Mesenchymal stem cell (in vitro differentiated cells and primary cell): ENCODE results near the gene HOXB3.
A peak's percentile ranks its signal among the peaks of the same experiment; 100 is the strongest.

Source experiments
- DNase-seq: peaks from one replicate; pipeline ENCODE4 v3.0.0-alpha.2; 2013
- H2AFZ ChIP-seq: one replicate; pipeline ENCODE4 v1.6.1; 2013; ENCODE audit warnings: low read depth, mild to moderate bottlenecking, control low read depth, inconsistent platforms, low read length, moderate library complexity
- H2AK5ac ChIP-seq: 2 replicates; pipeline ENCODE4 v1.6.1; 2013; ENCODE audit warnings: low read length, moderate library complexity, mild to moderate bottlenecking, inconsistent platforms; ENCODE audit not compliant: severe bottlenecking
- H2BK120ac ChIP-seq: one replicate; pipeline ENCODE4 v1.6.1; 2013; ENCODE audit warnings: low read depth, mild to moderate bottlenecking, inconsistent platforms, low read length, moderate library complexity
- H2BK12ac ChIP-seq, 2 experiments: one replicate each; pipeline ENCODE4 v1.6.1; 2013; ENCODE audit warnings: inconsistent platforms in 2 of 2, low read length in 2 of 2, mild to moderate bottlenecking in 2 of 2, moderate library complexity in 2 of 2, control low read depth in 1 of 2
- H2BK15ac ChIP-seq: one replicate; pipeline ENCODE4 v1.6.1; 2013; ENCODE audit warnings: mild to moderate bottlenecking, low read depth, inconsistent platforms; ENCODE audit not compliant: poor library complexity, severe bottlenecking
- H2BK5ac ChIP-seq: 2 replicates; pipeline ENCODE4 v1.6.1; 2013; ENCODE audit warnings: low read depth, mild to moderate bottlenecking, low read length, control low read depth, inconsistent platforms; ENCODE audit not compliant: poor library complexity, severe bottlenecking
- H3K14ac ChIP-seq, 2 experiments: one replicate each; pipeline ENCODE4 v1.6.1; 2013; ENCODE audit warnings: inconsistent platforms in 2 of 2, low read length in 2 of 2, control low read depth in 1 of 2, mild to moderate bottlenecking in 1 of 2, moderate library complexity in 1 of 2
- H3K18ac ChIP-seq, 2 experiments: one replicate each; pipeline ENCODE4 v1.6.1; 2013; ENCODE audit warnings: inconsistent platforms in 2 of 2, low read length in 2 of 2, control low read depth in 1 of 2, low read depth in 1 of 2, mild to moderate bottlenecking in 1 of 2
- H3K23ac ChIP-seq, 2 experiments: one replicate each; pipeline ENCODE4 v1.6.1; 2013; ENCODE audit warnings: inconsistent platforms in 2 of 2, low read length in 2 of 2, mild to moderate bottlenecking in 2 of 2, moderate library complexity in 2 of 2, control low read depth in 1 of 2
- H3K27ac ChIP-seq: 2 replicates; pipeline ENCODE4 v1.5.1; 2013; ENCODE audit warnings: mild to moderate bottlenecking, moderate library complexity, low read length, control low read depth, inconsistent platforms; ENCODE audit not compliant: poor library complexity, severe bottlenecking
- H3K27me3 ChIP-seq, 2 experiments: 2 replicates each; pipeline versions ENCODE4 v1.6.1 to v1.7.0; 2013; ENCODE audit warnings: low read length in 2 of 2, mild to moderate bottlenecking in 2 of 2, moderate library complexity in 2 of 2, control low read depth in 1 of 2, inconsistent platforms in 1 of 2; ENCODE audit not compliant: control insufficient read depth in 1 of 2, insufficient read depth in 1 of 2
- H3K36me3 ChIP-seq, 2 experiments: 2 replicates each; pipeline versions ENCODE4 v1.6.1 to v1.7.0; 2013; ENCODE audit warnings: low read length in 2 of 2, control low read depth in 1 of 2, inconsistent platforms in 1 of 2, low read depth in 1 of 2, mild to moderate bottlenecking in 1 of 2; ENCODE audit not compliant: insufficient read depth in 2 of 2, control insufficient read depth in 1 of 2
- H3K4ac ChIP-seq, 2 experiments: one replicate each; pipeline ENCODE4 v1.6.1; 2013; ENCODE audit warnings: inconsistent platforms in 2 of 2, low read length in 2 of 2, mild to moderate bottlenecking in 2 of 2, moderate library complexity in 2 of 2, control low read depth in 1 of 2, low read depth in 1 of 2
- H3K4me1 ChIP-seq: 2 replicates; pipeline ENCODE4 v1.6.1; 2013; ENCODE audit warnings: low read depth, low read length, control low read depth; ENCODE audit not compliant: control insufficient read depth, insufficient read depth
- H3K4me2 ChIP-seq: 2 replicates; pipeline ENCODE4 v1.6.1; 2013; ENCODE audit warnings: low read length, mild to moderate bottlenecking, inconsistent platforms; ENCODE audit not compliant: poor library complexity, severe bottlenecking
- H3K4me3 ChIP-seq, 2 experiments: 2 replicates each; pipeline versions ENCODE4 v1.5.1 to v1.7.0; 2013; ENCODE audit warnings: low read length in 2 of 2, mild to moderate bottlenecking in 2 of 2, control low read depth in 1 of 2, low read depth in 1 of 2; ENCODE audit not compliant: insufficient read depth in 1 of 2
- H3K79me1 ChIP-seq: replicated peaks from 2 replicates; pipeline ENCODE4 v1.6.1; 2013; ENCODE audit warnings: mild to moderate bottlenecking, control low read depth, low read length, inconsistent platforms; ENCODE audit not compliant: poor library complexity, severe bottlenecking
- H3K9ac ChIP-seq: 2 replicates; pipeline ENCODE4 v1.7.0; 2013; ENCODE audit warnings: mild to moderate bottlenecking, low read length, moderate library complexity
- H3K9me3 ChIP-seq: 2 replicates; pipeline ENCODE4 v1.7.0; 2013; ENCODE audit warnings: mild to moderate bottlenecking, low read length; ENCODE audit not compliant: control insufficient read depth
- H4K8ac ChIP-seq: one replicate; pipeline ENCODE4 v1.6.1; 2013; ENCODE audit warnings: inconsistent platforms, mild to moderate bottlenecking, low read length, moderate library complexity
- H4K91ac ChIP-seq: one replicate; pipeline ENCODE4 v1.6.1; 2013; ENCODE audit warnings: mild to moderate bottlenecking, low read length, inconsistent platforms
- WGBS: methylation state at CpG from one replicate; pipeline ENCODE4 v1.1.7; 2013; ENCODE audit warnings: mixed read lengths; 5-methylcytosine and 5-hydroxymethylcytosine counted together

The HOXB3 gene

DNA sequence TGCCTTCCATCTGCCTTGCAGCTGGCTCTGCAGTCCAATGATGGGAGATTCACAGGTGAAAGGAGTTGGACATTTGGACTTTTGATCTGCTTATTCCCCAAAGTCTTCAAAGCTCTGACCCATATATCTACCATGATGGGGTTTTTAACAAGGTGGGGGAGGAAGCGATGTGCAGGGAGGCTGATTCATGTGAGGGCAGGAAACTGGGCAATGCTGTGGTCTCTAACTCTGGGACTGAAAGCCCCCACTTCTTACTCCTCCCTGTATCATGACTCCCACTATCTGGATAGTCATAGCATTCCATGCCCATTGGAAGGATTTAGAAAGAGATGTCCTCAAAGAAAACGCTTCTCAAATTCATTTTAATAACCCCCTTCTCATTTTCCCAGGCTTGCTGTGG lies 75.6 kb downstream of the HOXB3 start:
- DNase-seq: no peak
- Histone ChIP-seq H2AFZ (no peak overlapping the region), H3K14ac (no peak overlapping the region), H3K79me1 (no peaks in the 10 kb centered on the region), H2BK120ac (no peak overlapping the region), H3K36me3 (no peaks in the 10 kb centered on the region), H3K4ac (no peak overlapping the region), H4K8ac (no peak overlapping the region), H3K27ac (no peak overlapping the region), H3K4me3 (no peak overlapping the region), H2BK15ac (no peak overlapping the region), H2BK12ac (peak overlapping the region in 1 of 2 experiments; percentile 45), H3K23ac (no peak overlapping the region), H2AK5ac (no peak overlapping the region), H3K4me1 (no peaks in the 10 kb centered on the region), H3K9me3 (no peaks in the 10 kb centered on the region), H3K27me3 (peaks cover 6 to 22% of the 10 kb centered on the region in 2 experiments), H3K9ac (no peak overlapping the region), H3K18ac (no peak overlapping the region), H3K4me2 (no peak overlapping the region), H4K91ac (no peak overlapping the region), H2BK5ac (no peak overlapping the region)
- 71% methylated on average over 1 of the region's 2 CpGs for WGBS

DNA sequence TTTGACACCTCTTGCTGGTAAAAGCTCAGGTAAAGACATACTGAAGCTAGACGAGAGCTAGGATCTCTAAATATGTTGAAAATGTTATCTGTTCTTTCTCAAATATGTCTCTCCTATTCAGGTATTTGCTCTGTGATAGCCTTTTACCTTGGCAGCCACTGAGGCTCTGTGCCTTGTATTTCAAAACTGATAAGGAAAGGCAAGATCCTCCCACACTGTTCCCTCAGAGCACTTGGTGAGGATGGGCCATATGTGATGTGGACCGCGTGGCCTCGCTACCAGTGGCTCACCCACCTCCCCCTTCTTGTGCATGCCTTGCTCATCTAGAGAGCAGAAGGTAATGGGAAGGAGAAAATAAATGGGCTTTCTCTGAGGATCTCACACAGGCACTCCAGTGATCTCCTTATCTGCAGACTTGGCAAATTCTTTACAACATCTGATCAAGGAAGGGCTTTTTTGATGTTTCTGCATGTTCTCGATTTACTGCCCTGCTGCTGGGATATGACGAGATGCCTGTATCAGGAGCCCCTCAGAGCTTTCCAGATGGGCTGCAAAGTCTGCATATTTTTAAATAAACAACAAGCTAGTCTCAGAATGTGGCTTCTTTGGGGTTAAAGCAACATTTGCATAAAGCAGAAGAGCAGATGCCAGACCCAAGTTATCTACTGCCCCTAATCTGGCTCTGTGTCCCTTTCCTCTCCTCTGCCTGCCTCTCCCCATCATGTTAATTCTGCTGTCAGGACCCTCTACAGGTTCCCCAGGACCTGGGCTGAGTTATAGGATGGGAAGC lies 76.2 kb downstream of the HOXB3 start:
- H3K4me1 ChIP-seq: no peaks in the 10 kb centered on the region
- H3K9me3 ChIP-seq: no peaks in the 10 kb centered on the region
- H4K8ac ChIP-seq: no peak overlapping the region
- no peak overlapping the region for H3K4me3 ChIP-seq
- H3K23ac ChIP-seq: no peak overlapping the region
- H4K91ac ChIP-seq: no peak overlapping the region
- H2BK15ac ChIP-seq: no peak overlapping the region
- H3K4me2 ChIP-seq: no peak overlapping the region
- H3K79me1 ChIP-seq: no peaks in the 10 kb centered on the region
- peaks cover 6 to 22% of the 10 kb centered on the region in 2 experiments for H3K27me3 ChIP-seq
- H3K27ac ChIP-seq: no peak overlapping the region
- no peak overlapping the region for H3K14ac ChIP-seq
- H2BK120ac ChIP-seq: no peak overlapping the region
- no peaks in the 10 kb centered on the region for H3K36me3 ChIP-seq
- WGBS: 44% methylated on average over 3 of the region's 6 CpGs
- H3K4ac ChIP-seq: no peak overlapping the region
- H2BK12ac ChIP-seq: peak overlapping the region in 1 of 2 experiments; percentile 45
- H3K9ac ChIP-seq: no peak overlapping the region
- no peak overlapping the region for H2AFZ ChIP-seq
- DNase-seq: no peak
- no peak overlapping the region for H3K18ac ChIP-seq
- no peak overlapping the region for H2BK5ac ChIP-seq
- H2AK5ac ChIP-seq: no peak overlapping the region

DNA sequence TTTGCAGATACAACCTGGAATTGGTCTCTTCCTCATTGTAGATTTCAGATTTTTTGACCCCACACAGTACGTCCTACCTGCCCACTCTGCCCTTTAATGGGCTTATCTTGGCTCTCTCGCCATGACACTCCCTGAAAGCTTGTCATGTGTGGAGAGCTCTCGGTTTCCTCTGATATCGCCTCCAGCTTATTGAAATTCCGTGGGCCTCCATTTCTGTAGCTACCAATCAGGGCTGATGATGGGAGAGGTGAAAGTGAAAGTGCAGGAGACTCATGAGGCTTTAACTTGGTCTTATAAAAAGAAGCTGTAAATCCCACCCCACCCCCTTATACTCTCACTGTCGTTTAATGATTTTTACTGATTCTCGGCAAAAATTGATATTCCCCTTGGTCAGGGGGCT lies 76.9 kb downstream of the HOXB3 start:
- H3K36me3 ChIP-seq: no peaks in the 10 kb centered on the region
- no peak overlapping the region for H3K23ac ChIP-seq
- no peaks in the 10 kb centered on the region for H3K9me3 ChIP-seq
- no peak overlapping the region for H2AFZ ChIP-seq
- no peak overlapping the region for H4K8ac ChIP-seq
- no peak overlapping the region for H3K9ac ChIP-seq
- no peak overlapping the region for H3K4me2 ChIP-seq
- WGBS: 85% methylated on average over 7 of the region's 7 CpGs
- DNase-seq: no peak
- H3K27me3 ChIP-seq: peaks cover 6 to 22% of the 10 kb centered on the region in 2 experiments
- H2BK15ac ChIP-seq: no peak overlapping the region
- H3K4ac ChIP-seq: no peak overlapping the region
- no peaks in the 10 kb centered on the region for H3K4me1 ChIP-seq
- no peak overlapping the region for H3K18ac ChIP-seq
- no peak overlapping the region for H2BK5ac ChIP-seq
- H4K91ac ChIP-seq: peak overlapping the region; percentile 37
- H3K14ac ChIP-seq: no peak overlapping the region
- H2AK5ac ChIP-seq: no peak overlapping the region
- no peaks in the 10 kb centered on the region for H3K79me1 ChIP-seq
- no peak overlapping the region for H3K4me3 ChIP-seq
- no peak overlapping the region for H2BK120ac ChIP-seq
- no peak overlapping the region for H2BK12ac ChIP-seq
- no peak overlapping the region for H3K27ac ChIP-seq

DNA sequence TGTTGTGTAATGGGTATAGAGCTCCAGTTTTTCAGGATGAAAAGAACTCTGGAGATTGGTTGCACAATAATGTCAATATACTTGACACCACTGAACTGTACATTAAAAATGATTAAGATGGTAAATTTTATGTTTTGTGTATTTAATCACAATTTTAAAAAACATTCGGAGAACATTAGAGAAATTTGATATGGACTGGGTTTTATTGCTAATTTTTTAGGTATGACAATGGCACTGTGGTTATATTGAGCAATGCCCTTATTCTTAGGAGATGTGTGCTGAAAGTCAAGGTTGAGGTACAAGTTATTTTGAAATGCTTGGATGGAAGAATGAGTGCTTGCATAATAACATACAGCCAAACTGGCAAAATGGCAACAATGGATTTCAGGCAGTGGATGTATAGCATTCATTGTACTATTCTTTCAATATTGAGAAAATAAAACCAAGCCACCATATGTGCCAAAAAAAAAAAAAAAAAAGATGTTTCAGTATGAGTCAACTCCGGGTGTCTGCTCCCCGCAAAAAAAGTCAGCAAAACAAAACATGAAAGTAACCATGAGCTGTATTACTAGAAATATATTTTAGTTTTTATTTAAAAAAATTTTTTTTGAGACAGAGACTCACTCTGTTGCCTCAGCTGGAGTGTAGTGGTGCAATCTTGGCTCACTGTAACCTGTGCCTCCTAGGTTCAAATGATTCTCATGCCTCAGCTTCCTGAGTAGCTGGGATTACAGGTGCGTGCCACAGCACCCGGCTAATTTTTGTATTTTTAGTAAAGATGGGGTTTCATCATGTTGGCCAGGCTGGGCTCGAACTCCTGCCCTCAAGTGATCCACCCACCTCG lies 79.1 kb downstream of the HOXB3 start:
- Histone ChIP-seq H3K27me3 (peaks cover under 1 to 15% of the 10 kb centered on the region in 2 experiments), H2BK12ac (no peak overlapping the region), H3K79me1 (no peaks in the 10 kb centered on the region), H4K8ac (no peak overlapping the region), H3K4me1 (no peaks in the 10 kb centered on the region), H3K14ac (no peak overlapping the region), H3K4me2 (no peak overlapping the region), H4K91ac (no peak overlapping the region), H3K23ac (no peak overlapping the region), H3K36me3 (no peaks in the 10 kb centered on the region), H3K9me3 (no peaks in the 10 kb centered on the region), H3K4me3 (no peak overlapping the region), H3K9ac (no peak overlapping the region), H2BK5ac (no peak overlapping the region), H2AK5ac (no peak overlapping the region), H3K18ac (no peak overlapping the region), H3K27ac (no peak overlapping the region), H3K4ac (no peak overlapping the region), H2BK120ac (no peak overlapping the region), H2BK15ac (no peak overlapping the region), H2AFZ (no peak overlapping the region)
- no peak for DNase-seq
- WGBS: 94% methylated on average over 5 of the region's 7 CpGs
